CD14-positive monocyte (primary cell): ENCODE results near the gene TAGAP. TPM values are rescaled to one million over a fixed set of nuclear protein-coding genes. Genes with fewer than 3 reads are reported as not detected.
"Not testable (repeated sequence)": the region's sequence is repeated elsewhere in the genome, so short reads cannot be mapped to it uniquely, and the experiment has no call there.

Source experiments
- DNase-seq, 3 donors: peaks; one replicate each; pipeline ENCODE4 v3.0.0-alpha.2; 2011 to 2022
- H2AFZ ChIP-seq: 2 replicates; pipeline ENCODE4 v1.6.0; 2012; ENCODE audit warnings: mild to moderate bottlenecking, low read depth, low read length, inconsistent platforms; ENCODE audit not compliant: insufficient read depth, poor library complexity, severe bottlenecking
- H3K27ac ChIP-seq, 2 donors: 1 replicate in 1 of 2; 2 replicates in 1 of 2; pipeline ENCODE4 v1.5.1; 2012 to 2013; ENCODE audit warnings: low read length in 2 of 2, control low read depth in 1 of 2, inconsistent platforms in 1 of 2, low read depth in 1 of 2, mild to moderate bottlenecking in 1 of 2
- H3K27me3 ChIP-seq, 2 donors: one replicate each; pipeline versions ENCODE4 v1.6.0 to v1.6.1; 2011 to 2013; ENCODE audit warnings: low read length in 2 of 2; ENCODE audit not compliant: control insufficient read depth in 2 of 2, insufficient read depth in 2 of 2
- H3K36me3 ChIP-seq, 2 donors: replicated peaks in 1 of 2; 1 replicate in 1 of 2; 2 replicates in 1 of 2; pipeline versions ENCODE4 v1.5.1 to v1.6.1; 2012 to 2013; ENCODE audit warnings: low read length in 2 of 2, control low read depth in 1 of 2, inconsistent platforms in 1 of 2, mild to moderate bottlenecking in 1 of 2; ENCODE audit not compliant: insufficient read depth in 2 of 2, control insufficient read depth in 1 of 2
- H3K4me1 ChIP-seq, 2 donors: 1 replicate in 1 of 2; 2 replicates in 1 of 2; pipeline versions ENCODE4 v1.5.1 to v1.6.1; 2012 to 2013; ENCODE audit warnings: low read length in 2 of 2, control low read depth in 1 of 2, inconsistent platforms in 1 of 2, mild to moderate bottlenecking in 1 of 2, moderate library complexity in 1 of 2; ENCODE audit not compliant: insufficient read depth in 2 of 2, control insufficient read depth in 1 of 2
- H3K4me2 ChIP-seq: replicated peaks from 2 replicates; pipeline ENCODE3; 2012; ENCODE audit warnings: low read length, moderate library complexity, mild to moderate bottlenecking; ENCODE audit not compliant: poor library complexity, severe bottlenecking; ENCODE audit errors: extremely low read depth
- H3K4me3 ChIP-seq, 3 experiments: fragments of 200-600 bp in 1 of 3; sonication (generic) in 1 of 3; replicated peaks in 1 of 3; 1 replicate in 2 of 3; 2 replicates in 1 of 3; pipeline ENCODE4 v1.5.1; 2011 to 2013; ENCODE audit warnings: low read length in 3 of 3, mild to moderate bottlenecking in 3 of 3, control low read depth in 2 of 3, low read depth in 2 of 3, inconsistent platforms in 1 of 3, moderate library complexity in 1 of 3
- H3K79me2 ChIP-seq: 2 replicates; pipeline ENCODE4 v1.6.0; 2012; ENCODE audit warnings: mild to moderate bottlenecking, control low read depth, inconsistent platforms, low read length, moderate library complexity; ENCODE audit not compliant: insufficient read depth
- H3K9ac ChIP-seq: 2 replicates; pipeline ENCODE4 v1.6.0; 2017; ENCODE audit warnings: low read length, mild to moderate bottlenecking; ENCODE audit not compliant: insufficient read depth, poor library complexity, severe bottlenecking
- H3K9me3 ChIP-seq, 2 donors: replicated peaks in 1 of 2; 1 replicate in 1 of 2; 2 replicates in 1 of 2; pipeline versions ENCODE4 v1.5.1 to v1.6.1; 2012 to 2013; ENCODE audit warnings: low read length in 2 of 2, control low read depth in 1 of 2; ENCODE audit not compliant: control insufficient read depth in 1 of 2, insufficient read depth in 1 of 2
- H4K20me1 ChIP-seq: 2 replicates; pipeline ENCODE4 v1.6.0; 2012; ENCODE audit warnings: mild to moderate bottlenecking, low read length, control low read depth, moderate library complexity; ENCODE audit not compliant: insufficient read depth
- H3K27ac Mint-ChIP-seq, 7 donors: one replicate each; pipeline ENCODE4 v1.8.0; 2020; ENCODE audit warnings: mild to moderate bottlenecking in 7 of 7, mixed read lengths in 7 of 7, moderate library complexity in 6 of 7, inconsistent platforms in 2 of 7
- H3K27me3 Mint-ChIP-seq, 3 donors: one replicate each; pipeline ENCODE4 v1.8.0; 2021 to 2022; ENCODE audit warnings: low read depth in 3 of 3, mild to moderate bottlenecking in 3 of 3, mixed read lengths in 3 of 3, moderate library complexity in 3 of 3, inconsistent platforms in 1 of 3
- H3K36me3 Mint-ChIP-seq, 2 donors: one replicate each; pipeline ENCODE4 v1.8.0; 2020; ENCODE audit warnings: mixed read lengths in 2 of 2, inconsistent platforms in 1 of 2, mild to moderate bottlenecking in 1 of 2
- H3K4me1 Mint-ChIP-seq: one replicate; pipeline ENCODE4 v1.8.0; 2020; ENCODE audit warnings: mild to moderate bottlenecking, mixed read lengths
- H3K4me3 Mint-ChIP-seq, 2 donors: one replicate each; pipeline ENCODE4 v1.8.0; 2020; ENCODE audit warnings: mild to moderate bottlenecking in 2 of 2, mixed read lengths in 2 of 2, moderate library complexity in 1 of 2
- H3K9me3 Mint-ChIP-seq, 7 donors: one replicate each; pipeline ENCODE4 v1.8.0; 2020 to 2022; ENCODE audit warnings: mixed read lengths in 7 of 7, mild to moderate bottlenecking in 6 of 7, moderate library complexity in 6 of 7, inconsistent platforms in 2 of 7
- CTCF ChIP-seq: fragments of 200-600 bp; IDR thresholded peaks from one replicate; pipeline ENCODE4 v1.8.0; 2022; ENCODE audit warnings: antibody characterized with exemption, mild to moderate bottlenecking
- WGBS: methylation state at CpG from one replicate; pipeline ENCODE4 v1.1.5; 2013; ENCODE audit warnings: missing lambda C conversion rate; ENCODE audit not compliant: insufficient coverage; 5-methylcytosine and 5-hydroxymethylcytosine counted together
- intact Hi-C, 2 donors: fragments of 100-400 bp; cut with micrococcal nuclease; formaldehyde crosslinking; loops; one replicate each; pipeline versions ENCODE4 v1.15.0 to v1.15.1; 2023
- polyA plus RNA-seq, 3 donors: library from polyadenylated mRNA; depleted of rRNA in 1 of 3; unstranded in 2 of 3; stranded (reverse) in 1 of 3; fragments of 300-500 nt in 2 of 3; fragments of >200 nt in 1 of 3; fragmentation: Illumina TruSeq in 2 of 3; gene quantifications; 1 replicate in 2 of 3; 2 replicates in 1 of 3; pipeline ENCODE4 v1.2.3, GENCODE V29; 2012 to 2021

The TAGAP gene
- polyA plus RNA-seq, 3 donors: 51.9 to 299 (median 59.1) TPM

DNA sequence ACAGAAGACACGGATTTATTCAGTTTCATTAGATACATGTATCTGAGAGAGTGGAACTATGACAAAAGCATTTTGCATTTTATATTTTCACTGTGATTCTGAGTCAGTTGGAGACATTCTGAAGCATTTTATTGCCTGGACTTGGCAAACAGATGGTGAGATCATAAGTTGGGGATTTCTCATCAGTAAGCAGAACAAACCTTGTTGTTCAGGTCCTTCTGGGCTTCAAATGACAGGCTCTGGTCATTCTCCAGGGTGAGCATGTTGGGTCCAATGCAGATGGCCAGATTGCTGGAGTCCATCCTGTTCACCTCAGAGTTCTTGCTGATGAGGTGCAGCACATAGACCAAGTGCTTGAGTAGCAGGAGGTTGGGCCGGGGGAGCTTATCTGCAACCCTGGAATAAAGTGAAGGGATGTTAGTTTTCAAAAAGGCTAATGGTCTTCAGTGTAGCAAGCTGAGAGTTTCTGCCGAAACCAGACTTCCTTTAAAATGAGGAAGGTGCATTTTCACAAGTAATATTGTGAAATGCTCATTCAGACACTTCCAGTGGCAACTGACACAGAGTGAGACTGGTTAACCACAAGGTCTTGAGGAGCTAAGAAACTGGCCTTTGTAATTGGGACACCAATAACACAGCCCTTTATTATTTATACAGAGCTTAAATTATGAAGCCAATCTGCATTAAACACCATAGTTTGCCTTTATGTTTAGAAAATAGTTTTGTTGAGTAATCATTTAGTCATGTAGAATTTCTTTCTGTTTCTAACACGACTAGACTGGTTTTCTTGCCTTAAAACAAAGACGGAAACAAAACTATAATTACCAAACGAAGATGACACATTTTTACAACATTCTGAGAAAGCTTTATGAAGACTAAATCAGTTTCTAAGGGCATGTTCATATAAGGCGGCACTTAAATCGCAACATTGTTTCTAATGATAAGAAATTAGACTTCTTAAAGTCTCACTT is 5.6 kb downstream of the TAGAP start:
- Histone ChIP-seq H3K27ac (peak overlapping the region; percentile 99 to 100), H3K79me2 (peaks cover 78% of the 10 kb centered on the region), H3K4me2 (peak overlapping the region; percentile 95), H3K9me3 (no peaks in the 10 kb centered on the region), H3K27me3 (no peaks in the 10 kb centered on the region), H3K9ac (peak overlapping the region; percentile 87), H2AFZ (no peak overlapping the region), H4K20me1 (peaks cover 24% of the 10 kb centered on the region), H3K4me3 (peak overlapping the region; percentile 19 to 84 (median 29)), H3K4me1 (peaks cover 72 to 90% of the 10 kb centered on the region in 2 donors), H3K36me3 (peaks cover 74 to 81% of the 10 kb centered on the region in 2 donors)
- H3K27ac Mint-ChIP-seq: peak overlapping the region; percentile 100
- H3K4me3 Mint-ChIP-seq: peak overlapping the region; percentile 81 to 96
- no peak for TF ChIP-seq CTCF
- H3K4me1 Mint-ChIP-seq: peaks cover 73% of the 10 kb centered on the region
- peaks cover 77 to 92% of the 10 kb centered on the region in 2 donors for H3K36me3 Mint-ChIP-seq
- H3K9me3 Mint-ChIP-seq: peaks cover 0 to 3% (median 0%) of the 10 kb centered on the region in 7 donors
- 0% methylated on average over 2 of the region's 8 CpGs for WGBS
- peak; percentile 92 to 98 (median 97) for DNase-seq
- H3K27me3 Mint-ChIP-seq: peaks cover 0 to 2% (median 2%) of the 10 kb centered on the region in 3 donors
- intact Hi-C loops: loop anchor here in 1 of 2 donors (5.0 kb wide), 1 partner anchor 37 kb away; the partner anchor contains the start of gene RSPH3

DNA sequence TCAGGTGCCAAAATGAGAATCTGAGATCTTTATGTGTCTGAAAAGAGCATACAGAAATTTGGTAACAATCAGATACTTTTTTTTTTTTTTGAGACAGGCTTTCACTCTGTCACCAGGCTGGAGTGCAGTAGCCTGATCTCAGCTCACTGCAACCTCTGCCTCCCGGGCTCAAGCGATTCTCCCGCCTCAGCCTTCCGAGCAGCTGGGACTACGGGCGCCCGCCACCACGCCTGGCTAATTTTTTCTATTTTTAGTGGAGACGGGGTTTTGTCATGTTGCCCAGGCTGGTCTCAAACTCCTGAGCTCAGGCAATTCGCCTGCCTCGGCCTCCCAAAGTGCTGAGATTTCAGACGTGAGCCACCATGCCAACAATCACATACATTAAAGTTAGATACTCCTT is 6.5 kb downstream of the TAGAP start:
- not testable (repeated sequence) for H2AFZ ChIP-seq, H3K9me3 Mint-ChIP-seq, H3K27me3 ChIP-seq, DNase-seq, H3K9me3 ChIP-seq, H3K27me3 Mint-ChIP-seq
- H3K27ac ChIP-seq: peak overlapping the region; percentile 99 to 100
- H3K4me3 Mint-ChIP-seq: peak overlapping the region; percentile 53 to 81
- H3K36me3 Mint-ChIP-seq: peaks cover 70 to 86% of the 10 kb centered on the region in 2 donors
- peaks cover 73% of the 10 kb centered on the region in 2 donors for H3K36me3 ChIP-seq
- intact Hi-C loops: loop anchor here in 1 of 2 donors (5.0 kb wide), 1 partner anchor 36 kb away; the partner anchor contains the start of gene RSPH3
- WGBS: 2% methylated on average over 8 of the region's 12 CpGs
- peaks cover 19% of the 10 kb centered on the region for H4K20me1 ChIP-seq
- peak overlapping the region; percentile 87 for H3K9ac ChIP-seq
- H3K4me3 ChIP-seq: peak overlapping the region; percentile 15 to 51 (median 19)
- H3K4me2 ChIP-seq: peak overlapping the region; percentile 43
- peaks cover 69% of the 10 kb centered on the region for H3K79me2 ChIP-seq
- H3K27ac Mint-ChIP-seq: peak overlapping the region; percentile 100
- peaks cover 80 to 97% of the 10 kb centered on the region in 2 donors for H3K4me1 ChIP-seq
- peaks cover 81% of the 10 kb centered on the region for H3K4me1 Mint-ChIP-seq
